H9 (cell line): ENCODE results near the gene RAX2. TPM values are rescaled to one million over a fixed set of nuclear protein-coding genes. Genes with fewer than 3 reads are reported as not detected.

Experiments
- DNase-seq: peaks from one replicate; pipeline ENCODE4 v3.0.0-alpha.2; 2017
- H2AFZ ChIP-seq: one replicate; pipeline ENCODE4 v1.6.1; 2013; ENCODE audit warnings: mild to moderate bottlenecking, low read length, control low read depth, moderate library complexity
- H2AK5ac ChIP-seq: 2 replicates; pipeline ENCODE4 v1.6.1; 2013; ENCODE audit warnings: low read length, control low read depth, mixed read lengths; ENCODE audit not compliant: insufficient read length
- H2BK120ac ChIP-seq: one replicate; pipeline ENCODE4 v1.6.1; 2013; ENCODE audit warnings: low read depth, mild to moderate bottlenecking, low read length, control low read depth, inconsistent platforms; ENCODE audit not compliant: poor library complexity, severe bottlenecking
- H2BK12ac ChIP-seq: 2 replicates; pipeline ENCODE4 v1.6.1; 2013; ENCODE audit warnings: low read length, control low read depth, mixed read lengths, low read depth; ENCODE audit not compliant: insufficient read length
- H2BK15ac ChIP-seq: 2 replicates; pipeline ENCODE4 v1.6.1; 2013; ENCODE audit warnings: low read depth, low read length, control low read depth
- H2BK20ac ChIP-seq: one replicate; pipeline ENCODE4 v1.6.1; 2013; ENCODE audit warnings: low read depth, mild to moderate bottlenecking, low read length, control low read depth, inconsistent platforms; ENCODE audit not compliant: poor library complexity, severe bottlenecking
- H2BK5ac ChIP-seq: 2 replicates; pipeline ENCODE4 v1.6.1; 2013; ENCODE audit warnings: low read length, control low read depth, mixed read lengths; ENCODE audit not compliant: insufficient read length
- H3K14ac ChIP-seq: 2 replicates; pipeline ENCODE4 v1.6.1; 2013; ENCODE audit warnings: low read length, control low read depth; ENCODE audit not compliant: insufficient read depth
- H3K18ac ChIP-seq: 2 replicates; pipeline ENCODE4 v1.6.1; 2013; ENCODE audit warnings: low read depth, mild to moderate bottlenecking, mixed read lengths, low read length, control low read depth; ENCODE audit not compliant: insufficient read length
- H3K23ac ChIP-seq: 2 replicates; pipeline ENCODE4 v1.6.1; 2013; ENCODE audit warnings: low read length, control low read depth, mixed read lengths, low read depth; ENCODE audit not compliant: insufficient read length
- H3K23me2 ChIP-seq: 2 replicates; pipeline ENCODE4 v1.6.1; 2013; ENCODE audit warnings: low read depth, mild to moderate bottlenecking, mixed read lengths, low read length, control low read depth; ENCODE audit not compliant: insufficient read length, poor library complexity, severe bottlenecking
- H3K27ac ChIP-seq: 2 replicates; pipeline ENCODE4 v1.5.1; 2013; ENCODE audit warnings: low read length, control low read depth, mixed read lengths, low read depth; ENCODE audit not compliant: insufficient read length
- H3K27me3 ChIP-seq: 2 replicates; pipeline ENCODE4 v1.6.1; 2013; ENCODE audit warnings: low read length, control low read depth, inconsistent platforms; ENCODE audit not compliant: insufficient read depth
- H3K4ac ChIP-seq: 2 replicates; pipeline ENCODE4 v1.6.1; 2013; ENCODE audit warnings: low read depth, mild to moderate bottlenecking, control low read depth, inconsistent platforms, low read length, moderate library complexity
- H3K4me1 ChIP-seq: 2 replicates; pipeline ENCODE4 v1.6.1; 2013; ENCODE audit warnings: low read length, control low read depth, inconsistent platforms; ENCODE audit not compliant: insufficient read depth
- H3K4me2 ChIP-seq: 2 replicates; pipeline ENCODE4 v1.6.1; 2013; ENCODE audit warnings: low read length, control low read depth, mixed read lengths; ENCODE audit not compliant: insufficient read length, insufficient read depth
- H3K56ac ChIP-seq: 2 replicates; pipeline ENCODE4 v1.6.1; 2013; ENCODE audit warnings: low read depth, mild to moderate bottlenecking, mixed read lengths, low read length, control low read depth; ENCODE audit not compliant: insufficient read length
- H3K79me1 ChIP-seq: 2 replicates; pipeline ENCODE4 v1.6.1; 2013; ENCODE audit warnings: low read depth, mild to moderate bottlenecking, moderate library complexity, low read length, control low read depth, inconsistent platforms; ENCODE audit not compliant: insufficient read depth, poor library complexity, severe bottlenecking
- H3K79me2 ChIP-seq: 2 replicates; pipeline ENCODE4 v1.6.1; 2013; ENCODE audit warnings: low read length, control low read depth, inconsistent platforms; ENCODE audit not compliant: insufficient read depth
- H3K9ac ChIP-seq: 2 replicates; pipeline ENCODE4 v1.6.1; 2013; ENCODE audit warnings: low read length, control low read depth, mixed read lengths; ENCODE audit not compliant: insufficient read length; ENCODE audit errors: extremely low read depth
- H3K9me3 ChIP-seq: one replicate; pipeline ENCODE4 v1.6.1; 2013; ENCODE audit warnings: low read depth, low read length, inconsistent platforms; ENCODE audit not compliant: control insufficient read depth
- H3T11ph ChIP-seq: one replicate; pipeline ENCODE4 v1.6.1; 2013; ENCODE audit warnings: mild to moderate bottlenecking, low read length, control low read depth, inconsistent platforms
- H4K20me1 ChIP-seq: one replicate; pipeline ENCODE4 v1.6.1; 2013; ENCODE audit not compliant: control insufficient read depth, insufficient read length, insufficient read depth
- H4K5ac ChIP-seq: 2 replicates; pipeline ENCODE4 v1.6.1; 2013; ENCODE audit warnings: low read depth, mild to moderate bottlenecking, mixed read lengths, low read length, control low read depth; ENCODE audit not compliant: insufficient read length
- H4K8ac ChIP-seq: replicated peaks from 2 replicates; pipeline ENCODE4 v1.6.1; 2013; ENCODE audit warnings: low read length, control low read depth, mixed read lengths, low read depth; ENCODE audit not compliant: insufficient read length
- H4K91ac ChIP-seq: 2 replicates; pipeline ENCODE4 v1.6.1; 2013; ENCODE audit warnings: low read depth, mild to moderate bottlenecking, moderate library complexity, mixed read lengths, low read length, control low read depth; ENCODE audit not compliant: insufficient read length
- H3K27ac Mint-ChIP-seq, 3 experiments: 2 replicates in 2 of 3; 3 replicates in 1 of 3; pipeline ENCODE4 v1.8.0; 2020 to 2021; ENCODE audit warnings: mixed read lengths in 3 of 3, mild to moderate bottlenecking in 1 of 3, moderate library complexity in 1 of 3
- H3K27me3 Mint-ChIP-seq: 2 replicates; pipeline ENCODE4 v1.8.0; 2021; ENCODE audit warnings: low read depth, mild to moderate bottlenecking, moderate library complexity, mixed read lengths
- H3K36me3 Mint-ChIP-seq, 3 experiments: 2 replicates in 2 of 3; 3 replicates in 1 of 3; pipeline ENCODE4 v1.8.0; 2020 to 2021; ENCODE audit warnings: low read depth in 3 of 3, mixed read lengths in 3 of 3; ENCODE audit not compliant: insufficient read depth in 1 of 3
- H3K4me1 Mint-ChIP-seq, 2 experiments: 2 replicates each; pipeline ENCODE4 v1.8.0; 2020; ENCODE audit warnings: mixed read lengths in 2 of 2
- H3K4me3 Mint-ChIP-seq, 2 experiments: 2 replicates in 1 of 2; 3 replicates in 1 of 2; pipeline ENCODE4 v1.8.0; 2020 to 2021; ENCODE audit warnings: mild to moderate bottlenecking in 2 of 2, mixed read lengths in 2 of 2, moderate library complexity in 1 of 2
- H3K9me3 Mint-ChIP-seq, 2 experiments: 2 replicates in 1 of 2; 3 replicates in 1 of 2; pipeline ENCODE4 v1.8.0; 2020; ENCODE audit warnings: mild to moderate bottlenecking in 2 of 2, mixed read lengths in 2 of 2, moderate library complexity in 1 of 2
- CTCF ChIP-seq: fragments of 200-600 bp; sonication (generic); conservative IDR thresholded peaks from 3 replicates; pipeline ENCODE4 v1.8.0; 2021; ENCODE audit warnings: antibody characterized with exemption, mild to moderate bottlenecking
- WGBS: extraction: QIAGEN DNeasy Blood & Tissue Kit; methylation state at CpG from one replicate; pipeline ENCODE4 v1.1.7; 2013; ENCODE audit warnings: missing lambda C conversion rate, low lambda C conversion rate, mixed read lengths; ENCODE audit not compliant: insufficient read length; ENCODE audit errors: extremely low coverage; 5-methylcytosine and 5-hydroxymethylcytosine counted together
- total RNA-seq: library from RNA; stranded (reverse); gene quantifications from 2 replicates; pipeline ENCODE4 v1.2.1, GENCODE V29; 2021

The RAX2 gene
- total RNA-seq, 1 experiment from 2014 or later = not detected

DNA sequence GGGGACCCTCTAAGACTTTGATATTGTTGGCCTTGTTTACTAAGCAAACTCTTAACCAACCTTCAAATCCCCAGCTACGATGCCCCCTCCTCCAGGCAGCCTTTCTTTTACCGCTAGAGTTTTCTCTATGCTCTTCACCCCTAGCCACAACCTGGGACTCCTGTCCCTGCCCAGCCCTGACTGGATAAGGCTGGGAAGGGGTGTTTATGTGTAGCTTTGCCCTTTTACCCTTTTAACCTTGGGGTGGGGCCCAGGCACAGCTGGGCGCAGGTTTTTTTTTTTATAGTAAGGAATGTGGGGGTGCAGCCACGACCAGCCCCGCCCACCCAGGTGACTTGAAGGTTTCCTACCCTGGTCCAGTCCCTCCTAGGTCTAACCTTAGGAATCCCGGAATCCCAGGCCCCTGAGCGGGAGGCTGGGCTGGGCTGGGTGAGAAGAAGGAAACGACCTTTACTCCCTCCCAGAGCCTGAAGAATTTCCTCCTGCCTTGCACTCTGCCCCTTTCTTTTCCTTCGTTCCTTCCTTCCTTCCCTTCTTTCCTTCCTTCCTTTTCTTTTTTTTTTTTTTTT is 51.6 kb downstream of the RAX2 start:
- Histone ChIP-seq H3K79me1 (no peaks in the 10 kb centered on the region), H3K56ac (no peak overlapping the region), H3T11ph (no peak overlapping the region), H3K79me2 (no peaks in the 10 kb centered on the region), H4K91ac (no peak overlapping the region), H3K4ac (no peak overlapping the region), H2BK15ac (no peak overlapping the region), H3K9me3 (no peaks in the 10 kb centered on the region), H2BK5ac (no peak overlapping the region), H4K8ac (no peak overlapping the region), H4K5ac (no peak overlapping the region), H2BK12ac (no peak overlapping the region), H2BK20ac (no peak overlapping the region), H4K20me1 (no peaks in the 10 kb centered on the region), H2AFZ (no peak overlapping the region), H3K9ac (no peak overlapping the region), H2AK5ac (no peak overlapping the region), H3K27me3 (no peaks in the 10 kb centered on the region), H3K18ac (no peak overlapping the region), H3K27ac (no peak overlapping the region), H3K14ac (no peak overlapping the region), H3K4me1 (no peaks in the 10 kb centered on the region; the same call in 1 of the 2 replicates), H2BK120ac (no peak overlapping the region), H3K23ac (no peak overlapping the region), H3K4me2 (no peak overlapping the region), H3K23me2 (peaks cover 10% of the 10 kb centered on the region)
- H3K9me3 Mint-ChIP-seq = no peaks in the 10 kb centered on the region; a peak in 1 of 5 replicates
- no CpG with 5 or more reads among the region's 9 CpGs for WGBS
- TF ChIP-seq CTCF = no peak
- H3K4me3 Mint-ChIP-seq = no peak overlapping the region; a peak in 1 of 5 replicates
- H3K27ac Mint-ChIP-seq = no peak overlapping the region; a peak in 1 of 7 replicates
- H3K4me1 Mint-ChIP-seq = peaks cover 12 to 34% of the 10 kb centered on the region in 2 experiments
- no peaks in the 10 kb centered on the region for H3K36me3 Mint-ChIP-seq
- DNase-seq = no peak
- H3K27me3 Mint-ChIP-seq = peaks cover 3% of the 10 kb centered on the region
